GM19455 (cell line): Measurements from ENCODE around the gene SFXN5.
"Not testable (repeated sequence)": the region's sequence is repeated elsewhere in the genome, so short reads cannot be mapped to it uniquely, and the experiment has no call there.

ENCODE experiments used
- ATAC-seq: cut with Tn5 transposase; IDR thresholded peaks from one replicate; pipeline ENCODE4 v1.9.1; 2021; ENCODE audit not compliant: unreplicated experiment

The SFXN5 gene, protein sequence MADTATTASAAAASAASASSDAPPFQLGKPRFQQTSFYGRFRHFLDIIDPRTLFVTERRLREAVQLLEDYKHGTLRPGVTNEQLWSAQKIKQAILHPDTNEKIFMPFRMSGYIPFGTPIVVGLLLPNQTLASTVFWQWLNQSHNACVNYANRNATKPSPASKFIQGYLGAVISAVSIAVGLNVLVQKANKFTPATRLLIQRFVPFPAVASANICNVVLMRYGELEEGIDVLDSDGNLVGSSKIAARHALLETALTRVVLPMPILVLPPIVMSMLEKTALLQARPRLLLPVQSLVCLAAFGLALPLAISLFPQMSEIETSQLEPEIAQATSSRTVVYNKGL

DNA sequence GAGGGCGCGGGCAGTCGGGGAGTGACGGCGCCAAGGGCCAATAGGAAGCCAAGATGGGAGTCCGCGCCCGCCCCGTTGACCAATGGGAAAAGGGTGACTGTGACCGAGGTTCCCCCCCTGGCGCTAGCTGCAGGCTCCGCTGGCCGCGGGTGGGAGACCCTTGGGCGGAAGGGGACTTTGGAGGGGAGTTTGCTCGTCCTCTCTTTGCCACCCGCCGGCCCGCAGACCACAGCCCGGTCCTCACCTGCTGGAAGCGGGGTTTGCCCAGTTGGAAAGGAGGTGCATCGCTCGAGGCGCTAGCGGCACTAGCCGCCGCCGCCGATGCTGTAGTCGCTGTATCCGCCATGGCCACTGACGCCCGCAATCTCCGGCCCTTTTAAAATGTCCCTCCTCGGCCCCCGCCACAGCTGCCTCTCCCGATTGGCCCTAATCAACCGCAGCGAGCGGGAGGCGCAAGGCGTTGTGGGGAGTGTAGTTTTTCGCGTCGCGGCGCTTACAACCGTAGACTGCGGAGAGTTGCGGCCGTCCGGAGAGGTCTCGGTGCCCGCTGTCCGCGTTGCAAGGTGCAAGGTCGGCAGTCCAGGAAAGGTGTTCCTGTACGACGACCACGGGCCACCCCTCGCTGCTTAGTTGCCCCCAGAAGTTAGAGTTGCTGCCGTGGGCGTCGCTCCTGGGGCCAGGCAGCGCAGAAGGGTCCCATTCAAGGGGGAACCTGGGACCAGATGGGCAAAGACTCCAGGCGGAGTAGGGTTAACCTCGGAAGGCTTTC lies at the start of gene SFXN5:
TSS of gene SFXN5 (minus strand) at position 353 of the 769 bp plus-strand sequence. CDS start at position 346, 7 bp downstream.
- peak; percentile 92 for ATAC-seq

DNA sequence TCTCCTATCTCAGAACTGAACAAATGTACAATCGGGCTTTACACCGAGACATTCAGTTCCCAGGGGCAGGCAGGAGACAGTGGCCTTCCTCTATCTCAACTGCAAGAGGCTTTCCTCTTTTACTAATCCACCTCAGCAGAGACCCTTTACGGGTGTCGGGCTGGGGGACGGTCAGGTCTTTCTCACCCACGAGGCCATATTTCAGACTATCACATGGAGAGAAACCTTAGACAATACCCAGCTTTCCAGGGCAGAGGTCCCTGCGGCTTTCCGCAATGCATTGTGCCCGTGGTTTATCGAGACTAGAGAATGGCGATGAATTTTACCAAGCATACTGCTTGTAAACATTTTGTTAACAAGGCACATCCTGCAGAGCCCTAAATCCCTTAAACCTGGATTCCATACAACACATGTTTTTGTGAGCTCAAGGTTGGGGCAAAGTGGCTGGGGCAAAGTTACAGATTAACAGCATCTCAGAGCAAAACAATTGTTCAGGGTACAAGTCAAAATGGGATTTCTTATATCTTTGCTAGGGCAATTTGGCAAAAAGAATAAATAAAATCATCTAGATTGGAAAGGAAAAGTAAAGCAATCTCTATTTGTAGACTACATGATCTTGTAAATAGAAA lies 48.2 kb upstream of the SFXN5 start:
- ATAC-seq, result not testable (repeated sequence)

DNA sequence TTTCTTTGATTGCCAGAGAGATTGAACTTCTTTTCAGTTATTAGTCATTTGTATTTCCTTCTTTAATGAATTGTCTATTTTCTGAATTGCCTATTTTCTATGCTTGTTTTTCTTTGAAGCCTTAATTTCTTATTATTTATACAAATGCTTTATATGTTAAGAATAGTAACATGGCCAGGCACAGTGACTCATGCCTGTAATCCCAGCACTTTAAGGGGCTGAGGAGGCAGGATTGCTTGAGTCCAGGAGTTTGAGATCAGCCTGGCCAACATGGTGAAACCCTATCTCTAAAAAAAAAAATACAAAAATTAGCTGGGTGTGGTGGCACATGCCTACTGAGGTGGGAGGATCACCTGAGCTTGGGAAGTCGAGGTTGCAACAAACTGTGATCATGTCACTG lies 45.9 kb upstream of the SFXN5 start:
- ATAC-seq, result no peak

DNA sequence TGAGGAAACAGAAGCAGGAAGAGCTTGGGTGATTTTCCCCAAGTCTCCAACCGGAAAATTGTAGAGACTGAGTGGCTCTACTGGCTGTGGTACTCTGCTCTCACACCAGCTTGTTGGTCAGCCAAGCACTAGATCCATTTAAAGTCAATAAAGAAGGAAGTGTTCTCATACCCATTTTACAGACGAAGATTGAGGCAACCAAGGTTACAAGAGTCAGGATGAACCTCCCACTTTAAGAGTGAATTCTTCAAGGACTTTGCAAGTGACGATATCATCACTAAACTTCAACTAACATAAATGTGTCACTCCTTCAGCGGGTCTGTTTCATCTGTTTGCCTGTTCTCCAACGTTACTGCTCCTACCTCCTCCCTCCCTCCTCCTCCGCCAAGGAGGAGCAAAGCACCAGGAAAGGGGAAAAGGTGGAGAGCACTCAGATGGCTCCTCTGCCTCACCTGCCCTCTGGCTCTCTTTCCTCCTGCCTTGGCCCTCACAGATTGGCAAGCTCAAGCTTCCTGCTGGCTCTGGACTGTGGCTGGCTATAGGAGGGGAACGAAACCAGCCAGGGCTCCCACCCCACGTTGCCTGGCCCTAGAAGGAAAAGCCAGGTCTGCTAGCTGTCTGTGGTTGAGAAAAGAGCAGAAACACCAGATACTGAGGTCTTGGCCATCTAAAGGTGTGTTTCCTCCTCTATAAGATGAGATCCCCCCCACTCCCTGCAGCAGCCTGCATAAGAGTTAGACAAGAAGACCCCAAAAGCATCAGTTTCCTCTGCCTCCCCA lies 44.9 kb upstream of the SFXN5 start:
- ATAC-seq, result no peak

DNA sequence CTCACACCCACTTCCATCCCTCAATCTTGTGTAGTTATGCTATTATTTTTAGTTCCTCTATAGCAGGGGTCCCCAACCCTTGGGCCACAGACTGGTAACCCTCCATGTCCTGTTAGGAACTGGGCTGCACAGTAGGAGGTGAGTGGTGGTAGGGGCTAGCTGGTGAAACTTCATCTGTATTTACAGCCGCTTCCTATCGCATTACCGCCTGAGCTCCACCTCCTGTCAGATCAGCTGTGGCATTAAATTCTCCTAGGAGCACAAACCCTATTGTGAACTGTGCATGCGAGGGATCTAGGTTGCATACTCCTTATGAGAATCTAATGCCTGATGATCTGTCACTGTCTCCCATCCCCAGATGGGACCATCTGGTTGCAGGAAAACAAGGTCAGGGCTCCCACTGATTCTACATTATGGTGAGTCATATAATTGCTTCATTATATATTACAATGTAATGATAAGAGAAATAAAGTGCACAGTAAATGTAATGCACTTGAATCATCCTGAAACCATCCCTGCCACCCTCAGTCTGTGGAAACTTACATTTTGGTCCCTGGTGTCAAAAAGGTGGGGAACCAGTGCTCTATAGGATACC lies 42.9 kb upstream of the SFXN5 start:
- no peak for ATAC-seq

DNA sequence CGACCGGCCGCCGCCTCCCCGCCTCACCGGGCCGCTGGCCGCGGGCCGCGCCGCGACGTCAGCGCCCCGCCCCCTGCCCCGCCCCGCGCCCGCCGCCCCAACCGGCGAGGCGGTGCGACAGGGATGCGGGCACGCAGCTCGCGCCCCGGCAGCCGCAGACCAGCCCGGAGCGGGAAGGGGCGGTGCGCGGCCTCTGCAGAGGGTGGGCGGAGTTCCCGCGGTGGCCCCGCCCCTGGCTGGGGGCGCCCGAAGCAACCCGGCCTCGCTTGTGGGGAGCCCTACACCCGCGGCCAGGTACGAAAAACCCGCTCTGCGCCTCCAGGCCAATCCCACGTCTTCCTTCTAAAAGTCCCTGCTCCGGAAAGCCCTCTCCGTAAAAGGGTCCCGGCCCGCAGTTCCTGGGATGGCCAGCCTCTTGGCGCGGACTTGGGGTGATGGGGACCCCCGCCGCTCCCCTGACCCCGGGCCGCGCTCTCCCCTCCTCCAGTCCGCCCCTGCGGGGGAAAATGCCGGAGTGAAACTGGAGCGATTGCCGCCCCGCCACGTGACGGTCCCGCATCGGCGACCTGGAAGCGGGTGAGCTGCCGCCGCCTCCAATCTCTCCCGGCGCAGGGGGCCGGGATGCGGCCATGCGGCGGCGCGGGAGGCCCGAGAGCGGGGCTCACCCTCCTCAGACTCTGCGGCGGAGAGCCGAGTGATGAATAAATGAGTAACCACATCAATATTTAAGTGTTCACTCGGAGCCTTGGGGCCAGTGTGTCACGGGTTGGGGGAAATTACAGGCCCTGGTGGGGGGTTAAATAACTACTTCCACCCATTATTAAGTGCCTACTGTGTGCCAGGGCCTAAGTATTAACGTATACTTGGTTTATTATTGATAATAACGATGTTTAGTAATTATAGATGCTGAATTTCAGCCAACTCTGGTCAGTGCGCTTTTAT lies 41.7 kb upstream of the SFXN5 start, which contains the start of gene RAB11FIP5:
TSS of gene RAB11FIP5 (minus strand) at position 36 of the 942 bp plus-strand sequence. CDS start 171 bp downstream, outside the sequence.
- ATAC-seq, result no peak

DNA sequence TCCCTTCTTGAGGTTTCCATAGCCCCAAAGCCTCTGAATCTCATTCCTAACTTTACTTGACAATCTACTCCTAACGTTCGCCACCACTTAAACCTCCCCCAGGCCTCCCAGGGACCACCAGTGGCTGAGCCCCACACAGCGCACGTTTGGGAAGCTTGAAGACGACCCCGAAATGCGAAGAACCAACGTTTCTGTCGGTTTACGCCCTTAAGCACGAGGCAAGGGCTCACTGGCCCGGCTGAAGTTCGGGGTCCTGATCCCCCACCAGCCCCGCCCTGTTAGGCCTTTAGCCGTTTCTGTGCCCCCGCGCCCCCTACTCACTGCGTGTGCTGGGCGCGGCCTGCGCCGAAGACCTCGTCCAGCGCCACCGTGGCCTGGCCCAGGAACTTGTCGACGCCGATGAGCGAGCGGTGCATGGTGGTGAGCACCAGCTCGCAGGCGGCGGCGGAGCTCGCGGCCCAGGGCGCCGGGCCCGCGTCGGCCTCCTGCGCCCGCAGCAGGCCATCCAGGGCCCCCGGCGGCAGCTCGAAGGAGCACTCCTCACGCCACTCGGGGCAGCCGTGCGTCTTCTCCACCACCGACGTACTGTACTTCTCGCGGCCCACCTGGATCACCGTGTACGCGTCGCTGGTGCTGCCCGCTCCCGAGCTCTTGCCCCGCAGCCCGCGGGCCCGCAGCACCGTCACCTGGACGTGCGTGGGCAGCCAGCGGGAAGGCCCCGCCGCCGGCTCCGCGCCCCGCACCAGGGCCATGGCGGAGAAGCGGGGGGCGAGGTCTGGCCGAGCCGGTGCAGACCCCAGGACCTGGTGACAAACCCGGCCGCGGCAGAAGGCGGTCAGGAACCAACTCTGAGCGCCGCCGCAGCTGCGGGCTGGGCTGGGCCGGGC lies 40.8 kb upstream of the SFXN5 start:
- ATAC-seq, result no peak

DNA sequence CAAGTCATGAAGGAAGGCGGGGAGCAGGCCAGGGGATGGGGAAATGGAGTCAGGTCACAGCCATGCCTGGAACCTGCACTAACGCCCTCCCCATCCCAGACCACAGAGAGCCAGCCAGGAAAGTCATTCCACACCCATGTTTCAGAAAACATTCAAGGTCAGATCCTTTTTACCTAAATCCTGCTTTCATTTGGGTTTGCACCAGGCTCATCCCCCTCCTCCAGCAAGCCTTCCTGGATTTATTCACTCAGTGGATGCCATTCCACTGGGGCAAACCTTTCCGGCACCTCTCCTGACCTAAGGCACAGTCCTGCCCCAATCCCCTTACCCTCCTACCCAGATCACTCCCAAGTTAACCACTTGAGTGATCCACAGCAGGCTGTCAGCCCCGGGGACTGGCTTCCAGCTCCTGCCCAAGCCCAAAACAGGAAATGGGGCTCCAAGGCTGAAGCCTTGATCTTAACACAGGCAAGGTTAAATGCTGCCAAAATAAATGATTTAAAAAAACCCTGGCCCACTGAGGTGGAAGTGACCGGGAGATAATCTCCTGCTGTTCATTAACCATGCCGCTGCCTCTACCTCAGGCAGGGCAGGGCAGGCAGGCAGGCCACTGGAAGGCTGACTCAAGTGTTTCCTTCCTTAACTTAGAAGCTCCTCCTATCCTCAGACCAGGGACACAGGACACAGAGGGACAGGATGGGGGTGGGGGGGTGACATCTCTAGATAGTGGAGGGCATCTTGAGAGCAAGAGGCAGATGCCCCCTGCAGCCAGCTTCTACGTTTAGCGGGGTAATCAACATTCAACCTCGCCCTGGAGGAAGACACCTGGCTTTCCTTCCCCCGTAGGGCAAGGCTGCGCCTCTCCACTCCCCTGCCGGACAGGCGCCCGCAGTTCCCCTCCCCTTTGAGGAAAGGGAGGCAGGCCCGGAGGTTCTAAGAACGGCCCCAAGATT lies 39.8 kb upstream of the SFXN5 start:
- ATAC-seq, result no peak

DNA sequence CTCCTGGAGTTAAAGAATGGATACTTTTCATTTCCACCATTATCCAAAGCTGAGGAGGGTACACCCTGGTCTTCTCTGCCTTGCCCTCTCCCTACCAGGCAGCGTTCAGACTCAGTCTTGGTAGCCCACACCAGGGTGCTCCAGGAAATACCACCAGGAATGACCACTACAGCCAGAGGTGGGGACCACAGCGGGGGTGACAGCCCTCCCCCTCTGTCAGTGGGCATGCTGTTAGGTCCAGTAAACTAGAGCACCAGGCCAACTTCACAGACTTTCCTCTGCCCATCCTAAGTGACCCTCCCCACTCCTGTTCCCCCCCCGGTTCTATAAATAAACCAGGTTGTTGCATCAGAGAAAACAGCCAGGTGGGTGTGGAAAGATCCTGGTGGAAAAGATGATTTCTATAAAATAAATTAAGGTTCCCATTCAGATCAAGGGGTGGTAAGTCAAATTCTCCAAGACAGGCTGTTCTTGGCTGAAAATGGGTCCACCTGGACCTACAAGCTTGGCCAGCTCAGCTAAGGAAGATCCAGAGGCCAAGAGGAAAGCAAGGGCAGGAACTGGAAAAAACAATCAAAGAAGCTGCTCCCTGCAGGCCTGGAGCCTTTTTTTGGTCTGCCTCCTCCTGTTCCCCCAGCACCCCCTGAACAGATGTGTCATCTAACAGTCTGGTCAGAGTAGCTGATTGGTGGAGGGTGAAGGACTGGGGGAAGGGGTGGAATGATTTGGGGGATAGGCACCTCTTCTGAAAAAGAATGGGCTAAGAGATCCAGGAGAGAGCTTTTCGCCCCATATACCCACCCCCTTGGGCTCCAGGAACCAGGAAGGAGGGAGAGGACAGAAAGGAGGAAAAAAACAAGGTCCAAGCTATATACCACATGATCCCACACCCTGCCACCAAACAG lies 38.9 kb upstream of the SFXN5 start:
- ATAC-seq, result no peak

DNA sequence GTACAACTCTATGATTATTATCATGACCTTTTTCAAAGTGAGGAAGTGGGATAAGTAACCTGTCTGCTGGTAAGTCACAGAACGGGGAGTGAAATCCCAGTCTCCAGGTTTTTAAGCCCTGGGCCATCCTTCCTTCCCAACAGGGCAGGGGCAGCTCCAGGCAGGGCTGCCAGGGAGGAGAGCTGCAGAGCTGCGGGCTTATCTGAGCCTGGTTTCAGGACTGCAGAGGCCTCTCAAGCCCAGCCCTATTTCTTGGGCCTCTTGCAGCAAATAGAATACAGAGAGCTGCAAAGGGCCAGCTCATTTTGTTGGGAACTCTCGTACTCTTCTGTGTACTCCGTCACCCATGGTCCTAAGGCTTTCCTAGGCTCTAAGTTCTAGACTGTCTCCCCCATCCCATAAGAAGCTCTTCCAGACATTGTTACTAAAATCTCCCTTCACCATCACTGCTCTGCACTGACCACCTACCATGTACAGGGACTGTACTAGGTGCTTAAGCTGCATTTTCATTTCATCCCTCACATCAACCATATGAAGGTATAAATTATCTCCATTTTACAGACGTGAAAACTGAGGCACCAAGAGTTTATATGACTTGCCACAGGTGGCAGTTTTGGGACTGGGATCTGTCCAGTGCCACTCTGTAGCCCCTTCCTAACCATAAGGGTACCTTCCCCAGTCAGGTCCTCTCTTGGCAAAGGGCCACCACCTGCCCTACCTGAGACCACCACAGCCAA lies 38.1 kb upstream of the SFXN5 start:
- no peak for ATAC-seq

DNA sequence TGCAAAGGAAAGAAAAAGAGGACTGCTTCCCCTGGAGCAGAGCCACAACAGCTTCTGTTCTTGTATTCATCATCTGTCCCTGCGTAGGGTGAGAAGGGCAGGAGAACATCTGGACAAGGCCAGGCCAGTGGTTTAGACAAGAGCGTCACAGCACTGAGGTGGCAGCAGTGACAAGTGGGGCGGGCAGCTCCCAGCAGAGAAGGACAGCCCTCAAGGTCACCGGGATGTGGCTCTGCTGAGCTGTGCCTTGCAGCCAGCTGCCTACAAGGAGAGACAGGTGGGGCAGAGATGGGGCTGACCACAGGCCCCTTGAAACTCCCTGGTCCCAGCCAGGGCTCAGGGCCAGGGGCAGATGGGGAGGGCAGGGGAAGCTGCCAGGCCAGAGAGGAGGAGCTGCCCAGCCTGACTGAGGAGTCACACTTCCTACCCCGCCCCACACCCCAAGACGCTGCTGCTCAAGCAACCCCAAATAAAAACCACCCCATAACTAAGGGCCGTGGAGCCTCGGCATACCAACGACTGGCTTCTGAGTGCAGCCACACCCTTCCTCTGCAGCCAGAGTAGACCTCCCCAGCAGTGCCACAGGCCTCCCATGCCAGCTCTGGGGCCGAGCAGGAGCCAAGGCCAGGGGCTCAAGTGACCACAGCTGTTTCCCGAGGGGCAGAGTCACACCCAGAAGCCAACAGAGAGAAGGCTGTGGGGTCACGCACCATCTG lies 35.9 kb upstream of the SFXN5 start:
- no peak for ATAC-seq

DNA sequence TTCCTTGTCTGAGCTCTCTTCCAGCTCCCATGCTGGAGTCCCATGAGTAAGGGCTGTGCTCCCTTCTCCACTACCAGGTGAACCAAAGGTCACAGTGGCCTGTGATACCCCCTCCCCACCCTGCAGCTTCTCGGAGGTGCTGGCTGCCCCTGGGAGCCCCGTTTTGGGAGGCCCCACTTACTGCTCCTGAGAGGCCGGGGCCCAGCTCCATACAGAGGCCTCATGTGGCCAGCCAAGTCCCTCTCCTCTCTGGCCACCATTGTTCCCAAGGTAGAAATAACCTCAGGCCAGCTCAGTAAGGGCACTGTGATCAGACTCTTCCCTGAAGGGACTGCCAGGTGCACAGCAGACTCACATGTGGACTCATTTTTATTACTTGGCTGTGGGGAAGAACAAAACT lies 35.3 kb upstream of the SFXN5 start:
- no peak for ATAC-seq

DNA sequence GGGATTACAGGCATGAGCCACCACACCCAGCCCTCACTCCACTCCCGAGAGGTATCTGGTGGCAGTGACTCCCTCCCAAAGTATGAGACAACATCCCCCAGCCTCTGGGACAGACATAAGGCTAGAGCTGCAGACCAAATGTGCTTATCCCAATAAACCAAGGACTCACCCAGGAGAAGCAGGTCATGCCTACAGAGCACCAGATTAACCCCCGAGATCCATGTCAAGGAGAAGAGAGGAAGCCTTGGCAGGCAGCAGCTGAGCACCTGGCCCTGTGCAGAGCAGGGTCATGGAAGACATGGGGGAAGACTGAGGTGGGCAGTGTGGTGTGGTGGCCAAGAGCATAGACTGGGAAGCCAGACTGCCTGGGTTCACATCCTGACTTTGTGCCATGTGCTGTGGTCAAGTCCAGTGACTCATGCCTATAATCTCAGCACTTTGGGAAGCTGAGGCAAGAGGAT lies 34.0 kb upstream of the SFXN5 start:
- ATAC-seq, result no peak

DNA sequence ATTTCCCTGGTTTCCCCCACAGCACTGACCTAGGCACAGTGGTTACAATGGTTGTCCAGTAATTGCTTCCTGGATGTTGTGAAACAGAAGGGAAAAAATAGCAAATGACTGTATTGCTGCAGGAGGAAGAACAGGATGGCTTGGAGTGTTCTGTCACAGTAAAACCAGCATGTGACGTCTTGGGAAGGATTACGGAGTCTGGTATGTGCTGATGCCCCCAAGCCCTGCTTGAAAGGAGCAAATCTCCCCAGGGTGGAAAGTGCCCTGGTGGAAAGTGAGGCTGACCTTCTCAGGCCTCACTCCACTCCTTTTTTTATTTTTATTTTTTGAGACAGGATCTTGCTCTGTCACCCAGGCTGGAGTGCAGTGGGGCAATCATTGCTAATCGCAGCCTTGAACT lies 33.4 kb upstream of the SFXN5 start:
- no peak for ATAC-seq

DNA sequence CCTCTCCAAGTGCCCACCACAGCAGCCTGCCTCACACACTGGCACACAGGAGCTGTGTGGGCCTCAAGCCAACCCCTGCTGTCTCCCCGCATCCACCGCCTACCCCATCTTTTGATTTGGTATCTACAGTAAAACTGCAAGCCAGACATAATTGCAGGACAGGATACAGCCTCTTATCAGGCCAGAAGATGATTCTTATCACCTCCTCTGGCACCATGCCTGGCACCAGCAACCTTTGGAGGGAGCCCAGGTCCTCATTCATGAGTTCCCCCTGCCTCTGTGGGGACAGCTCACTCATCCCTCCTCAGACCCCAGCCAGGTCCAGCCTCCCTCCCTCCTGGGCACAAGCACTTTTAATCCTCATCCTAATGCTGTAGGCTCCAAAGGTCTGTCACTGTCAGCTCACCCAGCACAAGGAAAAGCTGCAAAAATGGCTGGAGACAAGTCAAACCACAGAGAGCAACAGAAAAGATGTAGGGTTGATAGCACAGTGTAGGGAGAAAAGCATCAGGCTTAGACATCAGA lies 31.6 kb upstream of the SFXN5 start:
- no peak for ATAC-seq
